SK-N-SH (cell line): Measurements from ENCODE around the gene PTRH2. TPM values are rescaled to one million over a fixed set of nuclear protein-coding genes. Genes with fewer than 3 reads are reported as not detected.
A peak's percentile ranks its signal among the peaks of the same experiment; 100 is the strongest.

Source experiments
- CTCF ChIA-PET: fragments of 300-600, 350-600 bp; formaldehyde crosslinking; extraction: SDS; loops from one replicate; lab custom pipeline; 2021; lab: Yijun Ruan, JAX
- POLR2A ChIA-PET: fragments of 350-600 bp; sonication (Branson Sonifier 250); formaldehyde crosslinking; extraction: SDS; loops from one replicate; lab custom pipeline; 2020; ENCODE audit warnings: antibody characterized with exemption, inconsistent platforms; lab: Yijun Ruan, JAX
- DNase-seq: peaks from one replicate; pipeline ENCODE4 v3.0.0; 2012
- H2AFZ ChIP-seq: fragments of 200-600 bp; sonication (generic); 2 replicates; pipeline ENCODE4 v1.8.1; 2016; ENCODE audit warnings: antibody characterized with exemption, mild to moderate bottlenecking, low read depth
- H3F3A ChIP-seq: fragments of 200-600 bp; sonication (generic); replicated peaks from 2 replicates; pipeline ENCODE3; 2016; ENCODE audit warnings: antibody characterized with exemption, mild to moderate bottlenecking; ENCODE audit not compliant: insufficient read depth
- H3K27ac ChIP-seq, 2 experiments: fragments of 200-500 bp in 1 of 2; fragments of 200-600 bp in 1 of 2; sonication (Bioruptor generic) in 1 of 2; sonication (generic), shearing (Covaris generic) in 1 of 2; 2 replicates each; pipeline versions ENCODE4 v1.5.1 to v1.6.1; 2014 to 2016; ENCODE audit warnings: low read depth in 2 of 2, inconsistent platforms in 1 of 2, low read length in 1 of 2, mild to moderate bottlenecking in 1 of 2, mixed read lengths in 1 of 2
- H3K27me3 ChIP-seq: fragments of 200-600 bp; sonication (generic), shearing (Covaris generic); 2 replicates; pipeline ENCODE4 v1.6.1; 2016; ENCODE audit warnings: mixed run types; ENCODE audit not compliant: insufficient read depth
- H3K36me3 ChIP-seq, 2 experiments: fragments of 200-500 bp in 1 of 2; fragments of 200-600 bp in 1 of 2; sonication (Bioruptor generic) in 1 of 2; sonication (generic) in 1 of 2; replicated peaks in 1 of 2; 2 replicates each; pipeline versions ENCODE3 to v1.5.1; 2014 to 2016; ENCODE audit warnings: low read length in 1 of 2, mild to moderate bottlenecking in 1 of 2; ENCODE audit not compliant: insufficient read depth in 2 of 2, control insufficient read depth in 1 of 2
- H3K4me1 ChIP-seq, 2 experiments: fragments of 200-500 bp in 1 of 2; fragments of 200-600 bp in 1 of 2; sonication (Bioruptor generic) in 1 of 2; sonication (generic), shearing (Covaris generic) in 1 of 2; 2 replicates each; pipeline versions ENCODE4 v1.5.1 to v1.6.1; 2014 to 2016; ENCODE audit warnings: low read depth in 1 of 2, low read length in 1 of 2, mixed run types in 1 of 2; ENCODE audit not compliant: insufficient read depth in 2 of 2, control insufficient read depth in 1 of 2
- H3K4me2 ChIP-seq: fragments of 200-600 bp; sonication (generic), shearing (Covaris generic); 2 replicates; pipeline ENCODE4 v1.6.1; 2017; ENCODE audit warnings: mixed run types
- H3K4me3 ChIP-seq, 2 experiments: fragments of 200-500 bp in 1 of 2; fragments of 200-600 bp in 1 of 2; sonication (Bioruptor generic) in 1 of 2; sonication (generic), shearing (Covaris generic) in 1 of 2; 2 replicates each; pipeline versions ENCODE4 v1.5.1 to v1.8.1; 2014 to 2016; ENCODE audit warnings: low read depth in 2 of 2, inconsistent platforms in 1 of 2, low read length in 1 of 2, mild to moderate bottlenecking in 1 of 2, mixed read lengths in 1 of 2, moderate library complexity in 1 of 2
- H3K79me2 ChIP-seq: fragments of 200-600 bp; sonication (generic); 2 replicates; pipeline ENCODE4 v1.8.1; 2017; ENCODE audit warnings: mild to moderate bottlenecking; ENCODE audit not compliant: insufficient read depth
- H3K9ac ChIP-seq: fragments of 200-600 bp; sonication (generic); 2 replicates; pipeline ENCODE4 v1.6.1; 2017; ENCODE audit warnings: mixed run types
- H3K9me2 ChIP-seq: fragments of 200-600 bp; sonication (generic); 2 replicates; pipeline ENCODE4 v1.6.1; 2017; ENCODE audit warnings: mixed run types
- H3K9me3 ChIP-seq: fragments of 200-600 bp; sonication (generic); 2 replicates; pipeline ENCODE4 v1.6.1; 2017; ENCODE audit warnings: mixed run types, mild to moderate bottlenecking, moderate library complexity
- H4K20me1 ChIP-seq: fragments of 200-600 bp; sonication (generic); 2 replicates; pipeline ENCODE4 v1.6.1; 2017; ENCODE audit warnings: mild to moderate bottlenecking, mixed run types; ENCODE audit not compliant: insufficient read depth
- CTCF ChIP-seq: fragments of 200-600 bp; sonication (generic); IDR thresholded peaks from 2 replicates; pipeline ENCODE4 v1.6.1; 2017; ENCODE audit warnings: antibody characterized with exemption, mild to moderate bottlenecking, moderate library complexity
- EP300 ChIP-seq, 2 experiments: IDR thresholded peaks; 2 replicates each; pipeline versions ENCODE4 v1.4.0 to v1.6.1; 2012; ENCODE audit warnings: borderline replicate concordance in 1 of 2, low read depth in 1 of 2, low read length in 1 of 2
- EZH2phosphoT487 ChIP-seq: fragments of 200-600 bp; sonication (generic); IDR thresholded peaks from 2 replicates; pipeline ENCODE4 v1.6.1; 2017; ENCODE audit warnings: low read depth, mixed run types, mild to moderate bottlenecking, antibody characterized with exemption, moderate library complexity, borderline replicate concordance
- FOXJ3 ChIP-seq: sonication (generic); formaldehyde crosslinking; IDR thresholded peaks from 2 replicates; pipeline ENCODE4 v1.5.1; 2020; ENCODE audit warnings: mild to moderate bottlenecking, missing genetic modification reagents
- GABPA ChIP-seq: IDR thresholded peaks from 2 replicates; pipeline ENCODE4 v1.4.0; 2012; ENCODE audit warnings: low read depth, mild to moderate bottlenecking
- JUND ChIP-seq: IDR thresholded peaks from 2 replicates; pipeline ENCODE4 v1.4.0; 2012
- MAX ChIP-seq: IDR thresholded peaks from 2 replicates; pipeline ENCODE4 v1.4.0; 2012; ENCODE audit warnings: low read depth
- NRF1 ChIP-seq: IDR thresholded peaks from 2 replicates; pipeline ENCODE4 v1.6.1; 2012; ENCODE audit warnings: low read depth, mild to moderate bottlenecking, low read length
- PBX3 ChIP-seq: IDR thresholded peaks from 2 replicates; pipeline ENCODE4; 2012
- POLR2AphosphoS5 ChIP-seq: IDR thresholded peaks from 2 replicates; pipeline ENCODE4 v1.6.1; 2012; ENCODE audit warnings: low read depth, low read length
- RAD21 ChIP-seq: IDR thresholded peaks from 2 replicates; pipeline ENCODE4 v1.6.1; 2012; ENCODE audit warnings: mild to moderate bottlenecking, low read length
- RCOR1 ChIP-seq: fragments of 150-350 bp; IDR thresholded peaks from 2 replicates; pipeline ENCODE4 v1.6.1; 2017; ENCODE audit warnings: antibody characterized with exemption, low read length
- REST ChIP-seq: IDR thresholded peaks from 2 replicates; pipeline ENCODE4 v1.6.1; 2012; ENCODE audit warnings: mild to moderate bottlenecking, low read depth, low read length, moderate library complexity
- RFX5 ChIP-seq: IDR thresholded peaks from 2 replicates; pipeline ENCODE4 v1.6.1; 2012; ENCODE audit warnings: mild to moderate bottlenecking, improper control_type of control experiment, low read length
- RXRA ChIP-seq: IDR thresholded peaks from 2 replicates; pipeline ENCODE4 v1.4.0; 2012; ENCODE audit warnings: low read depth, mild to moderate bottlenecking, borderline replicate concordance
- SIN3A ChIP-seq: IDR thresholded peaks from 2 replicates; pipeline ENCODE4 v1.6.1; 2012; ENCODE audit warnings: low read depth, mild to moderate bottlenecking, low read length, moderate library complexity, borderline replicate concordance
- SMC3 ChIP-seq: IDR thresholded peaks from 2 replicates; pipeline ENCODE4 v1.6.1; 2012; ENCODE audit warnings: low read depth, low read length, improper control_type of control experiment
- TEAD4 ChIP-seq: IDR thresholded peaks from 2 replicates; pipeline ENCODE4 v1.4.0; 2012; ENCODE audit warnings: mild to moderate bottlenecking, borderline replicate concordance; ENCODE audit not compliant: insufficient read depth
- YY1 ChIP-seq: IDR thresholded peaks from 2 replicates; pipeline ENCODE4 v1.4.0; 2012; ENCODE audit warnings: low read depth, mild to moderate bottlenecking
- WGBS: methylation state at CpG from one replicate; pipeline ENCODE4 v1.1.6; 2017; ENCODE audit warnings: low lambda C conversion rate; 5-methylcytosine and 5-hydroxymethylcytosine counted together
- polyA plus RNA-seq, 3 experiments: library from polyadenylated mRNA; depleted of rRNA; stranded (reverse); fragments of >200 nt; gene quantifications; 2 replicates each; pipeline ENCODE4 v1.2.3, GENCODE V29; 2012

PTRH2 gene
- polyA plus RNA-seq, 1 of the 3 experiments (the other 2 are of a cell fraction): 101 TPM

GRCh38 chr17:59719526-59719925, 12.3 kb upstream of the PTRH2 start:
- TF ChIP-seq JUND (no peak), EZH2phosphoT487 (no peak), YY1 (no peak), EP300 (IDR thresholded peaks at IDR 0.05; ENCODE audit: borderline replicate concordance in 1 of 2, low read depth in 1 of 2, low read length in 1 of 2) (no peak), CTCF (no peak)
- no peaks in the 10 kb centered on the region for H3K9me2 ChIP-seq
- H3K36me3 ChIP-seq: no peaks in the 10 kb centered on the region
- H3K27ac ChIP-seq: peak overlapping the region in 1 of 2 experiments; percentile 12; a peak in 1 of 4 replicates
- H3K4me2 ChIP-seq: peak overlapping the region; percentile 9; the same call in 1 of the 2 replicates
- no peak overlapping the region for H2AFZ ChIP-seq
- H3K4me1 ChIP-seq: peaks cover 0 to 11% of the 10 kb centered on the region in 2 experiments; a peak in 1 of 4 replicates
- no peak overlapping the region for H3K4me3 ChIP-seq
- DNase-seq: no peak
- POLR2A ChIA-PET: no interaction called here
- H4K20me1 ChIP-seq: peaks cover 25% of the 10 kb centered on the region
- CTCF ChIA-PET: interaction anchor here (0.9 to 1.5 kb wide), 2 partner anchors 140 to 241 kb away, joined by 3 to 4 read pairs; no protein-coding TSS in a partner anchor
- H3K79me2 ChIP-seq: peaks cover 100% of the 10 kb centered on the region
- no peaks in the 10 kb centered on the region for H3K9me3 ChIP-seq
- no peak overlapping the region for H3K9ac ChIP-seq
- H3K27me3 ChIP-seq: no peaks in the 10 kb centered on the region
- peaks cover 7% of the 10 kb centered on the region for H3F3A ChIP-seq

GRCh38 chr17:59716427-59716826, 9.2 kb upstream of the PTRH2 start:
- TF ChIP-seq SIN3A (no peak), TEAD4 (no peak), POLR2AphosphoS5 (no peak), RCOR1 (no peak), REST (no peak), GABPA (no peak), RXRA (no peak), RFX5 (no peak), FOXJ3 (no peak), RAD21 (no peak), MAX (no peak), PBX3 (no peak), SMC3 (no peak), NRF1 (no peak), CTCF (no peak), YY1 (no peak)
- Histone ChIP-seq H4K20me1 (peaks cover 21% of the 10 kb centered on the region), H3K9ac (no peak overlapping the region), H3K79me2 (peaks cover 100% of the 10 kb centered on the region), H2AFZ (no peak overlapping the region), H3K4me3 (no peak overlapping the region), H3K27ac (no peak overlapping the region), H3F3A (peaks cover 7% of the 10 kb centered on the region), H3K9me2 (no peaks in the 10 kb centered on the region), H3K4me1 (peaks cover 0 to 11% of the 10 kb centered on the region in 2 experiments; a peak in 2 of 4 replicates), H3K36me3 (no peaks in the 10 kb centered on the region), H3K27me3 (no peaks in the 10 kb centered on the region), H3K4me2 (no peak overlapping the region), H3K9me3 (no peaks in the 10 kb centered on the region)
- ChIA-PET CTCF (no interaction called here), POLR2A (no interaction called here)
- WGBS: 100% methylated on average over 2 of the region's 2 CpGs
- no peak for DNase-seq
